Endodermal cell (in vitro differentiated cells): ENCODE data around the gene SETD1B. TPM values are rescaled to one million over a fixed set of nuclear protein-coding genes. Genes with fewer than 3 reads are reported as not detected.
A peak's percentile ranks its signal among the peaks of the same experiment; 100 is the strongest.

ENCODE experiments used
- DNase-seq: peaks from one replicate; pipeline ENCODE4 v3.0.0-alpha.2; 2017
- H3K27ac ChIP-seq: 2 replicates; pipeline ENCODE4 v1.5.1; 2013; ENCODE audit warnings: mild to moderate bottlenecking, low read depth, low read length, moderate library complexity
- H3K27me3 ChIP-seq: 2 replicates; pipeline ENCODE4 v1.6.1; 2013; ENCODE audit warnings: mild to moderate bottlenecking, low read length, moderate library complexity; ENCODE audit not compliant: insufficient read depth, control insufficient read depth, poor library complexity, severe bottlenecking
- H3K36me3 ChIP-seq: 2 replicates; pipeline ENCODE4 v1.7.0; 2013; ENCODE audit warnings: mild to moderate bottlenecking, low read length, moderate library complexity; ENCODE audit not compliant: control insufficient read depth, insufficient read depth
- H3K4me1 ChIP-seq: one replicate; pipeline ENCODE4 v1.7.0; 2013; ENCODE audit warnings: low read length; ENCODE audit not compliant: control insufficient read depth, insufficient read depth
- H3K4me3 ChIP-seq: 2 replicates; pipeline ENCODE4 v1.5.1; 2013; ENCODE audit warnings: mild to moderate bottlenecking, low read length, moderate library complexity
- H3K9ac ChIP-seq: 2 replicates; pipeline ENCODE4 v1.6.1; 2013; ENCODE audit warnings: mild to moderate bottlenecking, low read length, moderate library complexity; ENCODE audit not compliant: poor library complexity, severe bottlenecking; ENCODE audit errors: extremely low read depth
- H3K9me3 ChIP-seq: 2 replicates; pipeline ENCODE4 v1.6.1; 2013; ENCODE audit warnings: mild to moderate bottlenecking, low read length, moderate library complexity; ENCODE audit not compliant: control insufficient read depth
- H3K27ac Mint-ChIP-seq: 2 replicates; pipeline ENCODE4 v1.8.0; 2020; ENCODE audit warnings: mixed read lengths
- H3K27me3 Mint-ChIP-seq: 2 replicates; pipeline ENCODE4 v1.8.0; 2021; ENCODE audit warnings: mild to moderate bottlenecking, mixed read lengths; ENCODE audit not compliant: insufficient read depth
- H3K36me3 Mint-ChIP-seq: 2 replicates; pipeline ENCODE4 v1.8.0; 2020; ENCODE audit warnings: low read depth, mixed read lengths
- H3K4me1 Mint-ChIP-seq: 2 replicates; pipeline ENCODE4 v1.8.0; 2020; ENCODE audit warnings: mixed read lengths
- H3K4me3 Mint-ChIP-seq: 2 replicates; pipeline ENCODE4 v1.8.0; 2020; ENCODE audit warnings: mild to moderate bottlenecking, moderate library complexity, mixed read lengths
- H3K9me3 Mint-ChIP-seq: 2 replicates; pipeline ENCODE4 v1.8.0; 2020; ENCODE audit warnings: mild to moderate bottlenecking, mixed read lengths
- CTCF ChIP-seq: fragments of 200-600 bp; sonication (generic); conservative IDR thresholded peaks from 2 replicates; pipeline ENCODE4 v1.5.0; 2021; ENCODE audit warnings: antibody characterized with exemption, mild to moderate bottlenecking
- WGBS, 2 experiments: methylation state at CpG; one replicate each; pipeline versions ENCODE4 v1.1.5 to v1.1.7; 2013; ENCODE audit warnings: missing lambda C conversion rate in 2 of 2, mixed read lengths in 1 of 2; ENCODE audit not compliant: insufficient coverage in 1 of 2, insufficient read length in 1 of 2; 5-methylcytosine and 5-hydroxymethylcytosine counted together
- total RNA-seq, 2 donors: library from RNA; stranded (reverse); fragmentation: NEBNext Ultra II Directional in 1 of 2; extraction: Animal tissue kit (Norgen Biotek cat#: 25700) in 1 of 2; gene quantifications; 2 replicates in 1 of 2; 3 replicates in 1 of 2; pipeline ENCODE4 v1.2.1, GENCODE V29; 2021

Gene SETD1B
- total RNA-seq, 2 donors from 2014 or later = 30.7 to 32.6 TPM

GRCh38 chr12:121773011-121773777 is 30.6 kb upstream of the SETD1B start:
- H3K27me3 ChIP-seq = no peaks in the 10 kb centered on the region
- H3K27ac ChIP-seq = no peak overlapping the region
- Mint-ChIP-seq H3K4me1 (peaks cover 5% of the 10 kb centered on the region), H3K27ac (no peak overlapping the region), H3K36me3 (peaks cover 1% of the 10 kb centered on the region), H3K4me3 (no peak overlapping the region), H3K9me3 (no peaks in the 10 kb centered on the region), H3K27me3 (no peaks in the 10 kb centered on the region)
- peaks cover 18% of the 10 kb centered on the region for H3K36me3 ChIP-seq
- H3K9ac ChIP-seq = no peak overlapping the region
- WGBS, 2 experiments = 62 to 63% methylated on average over 4 to 14 of the region's 14 CpGs
- H3K4me1 ChIP-seq = peaks cover 7% of the 10 kb centered on the region
- peak; percentile 94 for TF ChIP-seq CTCF
- no peak overlapping the region for H3K4me3 ChIP-seq
- DNase-seq = peak; percentile 96
- H3K9me3 ChIP-seq = no peaks in the 10 kb centered on the region

- TF ChIP-seq CTCF = no peak
- DNase-seq = peak; percentile 87
- no peak overlapping the region for H3K27ac ChIP-seq
- Mint-ChIP-seq H3K4me1 (peaks cover 5% of the 10 kb centered on the region), H3K27me3 (no peaks in the 10 kb centered on the region), H3K36me3 (peaks cover 10% of the 10 kb centered on the region), H3K9me3 (no peaks in the 10 kb centered on the region), H3K27ac (peak overlapping the region; percentile 72), H3K4me3 (no peak overlapping the region)
- peaks cover 20% of the 10 kb centered on the region for H3K36me3 ChIP-seq
- 78 to 93% methylated on average over 2 to 12 of the region's 14 CpGs for WGBS, 2 experiments
- H3K4me1 ChIP-seq = peaks cover 7% of the 10 kb centered on the region
- H3K4me3 ChIP-seq = no peak overlapping the region
- no peaks in the 10 kb centered on the region for H3K27me3 ChIP-seq
- H3K9ac ChIP-seq = no peak overlapping the region
- H3K9me3 ChIP-seq = no peaks in the 10 kb centered on the region
Observed at GRCh38 chr12:121774968-121775474, 28.8 kb upstream of the SETD1B start.

DNA sequence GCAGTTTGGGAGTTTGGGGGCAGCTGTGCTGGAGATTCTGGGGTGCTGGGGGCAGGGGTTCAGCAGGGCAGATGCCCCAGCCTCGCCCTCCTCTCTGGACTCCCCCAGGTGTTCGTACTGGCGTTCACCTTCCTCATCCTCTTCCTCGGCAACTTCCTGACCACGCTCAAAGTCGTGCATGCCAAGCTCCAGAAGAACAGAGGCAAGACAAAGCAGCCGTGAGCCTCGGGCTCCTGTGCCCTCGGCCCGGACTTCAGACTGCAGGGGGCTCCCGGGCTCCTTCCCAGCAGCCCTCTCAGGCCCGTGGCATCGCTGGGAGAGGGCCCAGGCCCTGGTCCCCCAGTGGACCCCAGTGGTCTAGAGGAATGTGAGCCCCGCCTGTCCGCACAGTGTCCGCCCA is 28.3 kb upstream of the SETD1B start:
- 89 to 92% methylated on average over 11 to 16 of the region's 16 CpGs for WGBS, 2 experiments
- Histone ChIP-seq H3K4me1 (peaks cover 7% of the 10 kb centered on the region), H3K27ac (no peak overlapping the region), H3K9ac (peak overlapping the region; percentile 15), H3K4me3 (no peak overlapping the region), H3K27me3 (no peaks in the 10 kb centered on the region), H3K9me3 (no peaks in the 10 kb centered on the region), H3K36me3 (peaks cover 24% of the 10 kb centered on the region)
- DNase-seq = no peak
- Mint-ChIP-seq H3K4me1 (peaks cover 4% of the 10 kb centered on the region), H3K9me3 (no peaks in the 10 kb centered on the region), H3K27ac (no peak overlapping the region), H3K4me3 (no peak overlapping the region), H3K27me3 (no peaks in the 10 kb centered on the region), H3K36me3 (peaks cover 14% of the 10 kb centered on the region)
- no peak for TF ChIP-seq CTCF
